ACC112 (cell line): ENCODE data around the gene ZFYVE9.

Source experiments
- H2AFZ ChIP-seq: fragments of 200-600 bp; sonication (generic); one replicate; pipeline ENCODE4 v1.6.0; 2017; ENCODE audit warnings: antibody characterized with exemption, low read length; ENCODE audit not compliant: unreplicated experiment
- H3K27ac ChIP-seq: fragments of 200-600 bp; sonication (generic); 2 replicates; pipeline ENCODE4 v1.5.1; 2014; ENCODE audit warnings: low read depth, mild to moderate bottlenecking, antibody characterized with exemption, low read length, moderate library complexity
- H3K27me3 ChIP-seq: fragments of 200-600 bp; sonication (generic); 2 replicates; pipeline ENCODE4 v1.6.1; 2014; ENCODE audit warnings: mild to moderate bottlenecking, antibody characterized with exemption, low read length, moderate library complexity, mixed read lengths; ENCODE audit not compliant: insufficient read depth
- H3K36me3 ChIP-seq: fragments of 200-600 bp; sonication (generic); 2 replicates; pipeline ENCODE4 v1.6.1; 2016; ENCODE audit warnings: mild to moderate bottlenecking, antibody characterized with exemption, low read length, moderate library complexity, mixed read lengths; ENCODE audit not compliant: insufficient read depth
- H3K4me1 ChIP-seq: fragments of 200-600 bp; sonication (generic); one replicate; pipeline ENCODE4 v1.6.1; 2016; ENCODE audit warnings: low read length, mixed read lengths; ENCODE audit not compliant: insufficient read depth, unreplicated experiment, control insufficient read depth
- H3K4me3 ChIP-seq: fragments of 200-600 bp; sonication (generic); 2 replicates; pipeline ENCODE4 v1.5.1; 2014; ENCODE audit warnings: mild to moderate bottlenecking, low read depth, low read length
- H3K79me2 ChIP-seq: fragments of 200-600 bp; sonication (generic); one replicate; pipeline ENCODE4 v1.6.0; 2016; ENCODE audit warnings: low read length; ENCODE audit not compliant: control insufficient read depth, unreplicated experiment, insufficient read depth

Gene ZFYVE9

GRCh38 chr1:52305417-52306226 lies 163.7 kb downstream of the ZFYVE9 start:
- Histone ChIP-seq H3K79me2 (no peaks in the 10 kb centered on the region), H2AFZ (no peak overlapping the region), H3K27me3 (no peaks in the 10 kb centered on the region), H3K27ac (no peak overlapping the region), H3K36me3 (peaks cover 1% of the 10 kb centered on the region; the same call in 1 of the 2 replicates), H3K4me3 (no peak overlapping the region), H3K4me1 (no peaks in the 10 kb centered on the region)

DNA sequence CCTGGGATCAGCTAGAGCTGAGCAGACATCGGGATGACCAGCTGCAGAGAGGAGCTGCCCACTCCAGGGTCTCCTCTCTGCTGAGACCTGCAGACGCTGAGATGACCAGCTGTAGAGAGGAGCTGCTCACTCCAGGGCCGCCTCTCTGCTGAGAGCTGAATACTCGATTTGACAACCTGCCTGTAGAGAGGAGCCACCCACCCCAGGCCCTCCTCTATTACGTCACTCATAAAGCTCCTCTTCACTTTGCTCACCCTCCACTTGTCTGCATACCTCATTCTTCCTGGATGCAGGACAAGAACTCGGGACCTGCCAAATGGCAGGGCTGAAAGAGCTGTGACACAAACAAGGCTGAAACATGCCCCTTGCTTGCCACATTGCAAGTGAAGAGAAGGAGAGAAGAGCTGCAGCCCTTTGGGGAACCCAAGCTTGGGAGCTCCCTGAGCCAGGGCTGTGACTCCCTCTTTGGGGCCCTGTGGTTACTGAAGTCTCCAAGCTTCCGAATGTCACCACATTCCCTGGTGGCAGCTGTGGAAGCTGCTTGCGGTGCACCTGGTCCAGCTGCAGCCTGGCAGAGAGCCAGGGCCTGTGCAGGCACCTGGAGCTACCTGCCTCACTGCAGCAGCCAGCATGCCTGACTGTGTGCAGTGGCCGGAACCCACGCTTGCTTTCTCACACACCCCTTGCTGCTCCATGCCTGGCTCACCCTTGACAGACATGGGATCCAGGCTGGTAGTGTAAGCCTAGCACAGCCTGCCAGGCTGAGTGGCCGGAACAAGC lies 164.5 kb downstream of the ZFYVE9 start:
- H3K4me3 ChIP-seq: no peak overlapping the region
- H2AFZ ChIP-seq: no peak overlapping the region
- no peaks in the 10 kb centered on the region for H3K79me2 ChIP-seq
- peaks cover 5% of the 10 kb centered on the region; the same call in 1 of the 2 replicates for H3K36me3 ChIP-seq
- H3K27me3 ChIP-seq: no peaks in the 10 kb centered on the region
- H3K4me1 ChIP-seq: no peaks in the 10 kb centered on the region
- no peak overlapping the region for H3K27ac ChIP-seq

DNA sequence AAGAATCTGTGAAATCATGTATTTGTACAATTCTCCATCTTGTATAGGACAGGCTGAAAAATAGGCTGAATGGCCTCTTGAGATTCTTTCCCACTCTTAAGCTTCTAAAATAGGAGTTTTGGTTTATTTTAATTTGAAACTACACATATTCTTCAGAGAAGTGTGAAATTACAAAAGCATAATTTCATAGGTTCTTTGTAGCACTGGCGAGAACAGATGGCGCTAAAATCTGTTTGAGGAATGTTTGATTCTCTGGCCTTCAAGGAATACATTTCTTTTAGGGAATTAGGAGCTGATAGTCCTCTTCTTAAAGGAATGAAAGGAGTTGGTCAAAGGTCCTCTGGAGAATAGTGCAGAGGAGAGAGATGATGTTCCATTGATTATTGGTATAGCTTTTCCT lies 179.2 kb downstream of the ZFYVE9 start:
- H3K79me2 ChIP-seq: no peaks in the 10 kb centered on the region
- H3K36me3 ChIP-seq: peaks cover 2% of the 10 kb centered on the region; the same call in 1 of the 2 replicates
- H2AFZ ChIP-seq: no peak overlapping the region
- no peaks in the 10 kb centered on the region for H3K4me1 ChIP-seq
- no peak overlapping the region for H3K27ac ChIP-seq
- no peaks in the 10 kb centered on the region for H3K27me3 ChIP-seq
- no peak overlapping the region for H3K4me3 ChIP-seq

GRCh38 chr1:52323731-52324130 lies 181.8 kb downstream of the ZFYVE9 start:
- Histone ChIP-seq H3K27ac (no peak overlapping the region), H3K4me3 (no peak overlapping the region), H3K27me3 (no peaks in the 10 kb centered on the region), H3K4me1 (no peaks in the 10 kb centered on the region), H3K36me3 (peaks cover 2% of the 10 kb centered on the region; the same call in 1 of the 2 replicates), H3K79me2 (no peaks in the 10 kb centered on the region), H2AFZ (no peak overlapping the region)

DNA sequence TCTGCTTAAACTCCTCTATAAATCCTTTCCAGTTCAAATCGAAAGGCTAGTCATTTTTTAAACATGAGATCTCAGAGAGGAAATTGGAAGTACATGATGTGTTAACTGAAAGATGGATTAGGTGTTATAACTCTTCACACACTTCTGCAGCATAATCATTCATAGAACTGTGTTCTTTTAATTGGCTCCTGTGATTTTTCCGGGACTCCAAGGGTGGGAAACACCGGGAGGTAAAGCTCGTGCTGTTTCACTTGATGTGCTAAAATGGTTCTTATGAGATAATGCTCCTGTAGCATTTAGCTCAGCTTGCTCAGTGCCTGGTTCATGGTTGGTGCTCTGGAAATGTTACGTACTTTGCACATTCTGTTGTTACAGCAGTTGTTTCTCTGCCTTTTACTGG lies 183.9 kb downstream of the ZFYVE9 start:
- H3K27ac ChIP-seq: no peak overlapping the region
- peaks cover 2% of the 10 kb centered on the region; the same call in 1 of the 2 replicates for H3K36me3 ChIP-seq
- no peak overlapping the region for H2AFZ ChIP-seq
- no peaks in the 10 kb centered on the region for H3K4me1 ChIP-seq
- no peak overlapping the region for H3K4me3 ChIP-seq
- no peaks in the 10 kb centered on the region for H3K79me2 ChIP-seq
- no peaks in the 10 kb centered on the region for H3K27me3 ChIP-seq

GRCh38 chr1:52328615-52329014 lies 186.7 kb downstream of the ZFYVE9 start:
- Histone ChIP-seq H2AFZ (no peak overlapping the region), H3K4me3 (no peak overlapping the region), H3K27ac (no peak overlapping the region), H3K27me3 (no peaks in the 10 kb centered on the region), H3K79me2 (no peaks in the 10 kb centered on the region), H3K4me1 (no peaks in the 10 kb centered on the region), H3K36me3 (no peaks in the 10 kb centered on the region)

DNA sequence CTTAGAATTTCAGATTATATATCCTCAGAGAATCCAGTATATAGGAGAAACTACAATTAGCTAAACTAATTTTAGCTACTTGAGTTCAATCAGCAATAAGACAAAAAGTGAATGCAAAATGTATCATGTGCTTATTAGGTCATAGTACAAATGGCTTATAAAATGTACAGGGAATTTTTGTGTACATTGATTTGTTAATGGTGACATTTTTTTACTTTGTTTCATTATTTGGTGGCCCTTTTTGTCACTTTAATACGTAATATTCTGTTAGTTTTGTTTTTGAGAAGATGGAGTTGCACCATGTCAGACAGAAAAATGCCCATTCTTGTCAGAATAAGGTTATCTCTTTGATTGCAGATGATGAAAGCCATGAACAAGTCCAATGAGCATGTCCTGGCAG lies 190.5 kb downstream of the ZFYVE9 start:
- Histone ChIP-seq H3K36me3 (peaks cover 12% of the 10 kb centered on the region; the same call in 1 of the 2 replicates), H3K27ac (no peak overlapping the region), H3K79me2 (no peaks in the 10 kb centered on the region), H3K4me3 (no peak overlapping the region), H3K27me3 (no peaks in the 10 kb centered on the region), H2AFZ (no peak overlapping the region), H3K4me1 (no peaks in the 10 kb centered on the region)

GRCh38 chr1:52334906-52335528 lies 193.1 kb downstream of the ZFYVE9 start:
- no peak overlapping the region for H3K27ac ChIP-seq

DNA sequence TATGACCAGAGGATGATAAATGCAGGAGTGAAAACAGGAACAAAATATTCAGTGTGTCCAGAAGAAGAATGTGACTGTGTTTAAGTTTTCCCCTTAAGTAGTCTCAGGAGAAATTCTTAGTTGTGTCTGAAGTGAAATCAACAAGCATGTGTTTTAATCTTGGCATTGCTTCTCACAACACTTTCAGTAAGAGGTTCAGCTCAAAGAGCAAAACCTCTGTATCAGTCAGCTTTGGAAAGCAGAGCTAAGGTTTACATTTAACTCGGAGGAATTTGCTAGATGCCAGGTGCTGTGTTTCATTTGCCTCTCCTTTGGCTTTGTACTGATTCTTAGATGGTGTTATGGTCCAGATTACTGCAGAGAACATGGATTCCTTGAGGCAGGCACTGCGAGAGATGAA lies 195.6 kb downstream of the ZFYVE9 start:
- Histone ChIP-seq H3K27me3 (no peaks in the 10 kb centered on the region), H2AFZ (no peak overlapping the region), H3K79me2 (no peaks in the 10 kb centered on the region), H3K4me3 (no peak overlapping the region), H3K27ac (no peak overlapping the region), H3K36me3 (peaks cover 17% of the 10 kb centered on the region; the same call in 1 of the 2 replicates), H3K4me1 (no peaks in the 10 kb centered on the region)

More at GRCh38 chr1:52334906-52335528, 193.1 kb downstream of the ZFYVE9 start:
- Histone ChIP-seq H3K4me3 (no peak overlapping the region), H3K79me2 (no peaks in the 10 kb centered on the region), H3K27me3 (no peaks in the 10 kb centered on the region), H2AFZ (no peak overlapping the region), H3K36me3 (peaks cover 13% of the 10 kb centered on the region; the same call in 1 of the 2 replicates), H3K4me1 (no peaks in the 10 kb centered on the region)

- no peaks in the 10 kb centered on the region for H3K79me2 ChIP-seq
- no peaks in the 10 kb centered on the region for H3K4me1 ChIP-seq
- no peak overlapping the region for H3K27ac ChIP-seq
- no peaks in the 10 kb centered on the region for H3K27me3 ChIP-seq
- H3K4me3 ChIP-seq: no peak overlapping the region
- H3K36me3 ChIP-seq: 0 out of 2 replicates have a peak, but pooled peaks cover 5% of the 10 kb centered on the region
- H2AFZ ChIP-seq: no peak overlapping the region
These were observed 199.9 kb downstream of the ZFYVE9 start for GRCh38 chr1:52341655-52342260.
